Fibroblast of lung (primary cell): ENCODE results near the gene DIAPH3. TPM values are rescaled to one million over a fixed set of nuclear protein-coding genes. Genes with fewer than 3 reads are reported as not detected.
"Not testable (repeated sequence)": the region's sequence is repeated elsewhere in the genome, so short reads cannot be mapped to it uniquely, and the experiment has no call there.

ENCODE experiments used
- DNase-seq, 2 donors: peaks; one replicate each; pipeline versions ENCODE4 v3.0.0 to v3.0.0-alpha.2; 2010; ENCODE audit warnings: low read depth in 2 of 2
- H2AFZ ChIP-seq: 2 replicates; pipeline ENCODE4 v1.5.1; 2012; ENCODE audit warnings: low read length, control low read depth, inconsistent platforms
- H3K27ac ChIP-seq: 2 replicates; pipeline ENCODE4 v1.5.1; 2011; ENCODE audit warnings: low read length, control low read depth; ENCODE audit not compliant: insufficient read depth
- H3K27me3 ChIP-seq: 2 replicates; pipeline ENCODE4 v1.5.1; 2011; ENCODE audit warnings: mild to moderate bottlenecking, low read length; ENCODE audit not compliant: control insufficient read depth, insufficient read depth
- H3K36me3 ChIP-seq: 2 replicates; pipeline ENCODE4 v1.5.1; 2011; ENCODE audit warnings: low read length; ENCODE audit not compliant: control insufficient read depth, insufficient read depth
- H3K4me1 ChIP-seq: 2 replicates; pipeline ENCODE4 v1.5.1; 2011; ENCODE audit warnings: low read length; ENCODE audit not compliant: control insufficient read depth, insufficient read depth; ENCODE audit errors: extremely low read depth
- H3K4me2 ChIP-seq: 2 replicates; pipeline ENCODE4 v1.5.1; 2011; ENCODE audit warnings: low read length, control low read depth; ENCODE audit not compliant: insufficient read depth; ENCODE audit errors: extremely low read depth
- H3K4me3 ChIP-seq, 4 experiments: fragments of 200-600 bp in 1 of 4; sonication (generic) in 1 of 4; replicated peaks in 1 of 4; 2 replicates each; pipeline ENCODE4 v1.5.1; 2011 to 2016; ENCODE audit warnings: low read length in 4 of 4, low read depth in 3 of 4, mild to moderate bottlenecking in 3 of 4, control low read depth in 2 of 4, inconsistent platforms in 1 of 4, mixed read lengths in 1 of 4; ENCODE audit not compliant: insufficient read depth in 1 of 4; ENCODE audit errors: control extremely low read depth in 1 of 4
- H3K79me2 ChIP-seq: 2 replicates; pipeline ENCODE4 v1.5.1; 2012; ENCODE audit warnings: mild to moderate bottlenecking, low read length, inconsistent platforms; ENCODE audit not compliant: control insufficient read depth, insufficient read depth
- H3K9ac ChIP-seq: 2 replicates; pipeline ENCODE4 v1.5.1; 2011; ENCODE audit warnings: mild to moderate bottlenecking, low read length, control low read depth; ENCODE audit not compliant: insufficient read depth
- H3K9me3 ChIP-seq: 2 replicates; pipeline ENCODE4 v1.5.1; 2012; ENCODE audit warnings: low read depth, low read length; ENCODE audit not compliant: control insufficient read depth, insufficient read depth
- H4K20me1 ChIP-seq: 2 replicates; pipeline ENCODE4 v1.5.1; 2011; ENCODE audit warnings: low read length; ENCODE audit not compliant: control insufficient read depth, insufficient read depth; ENCODE audit errors: extremely low read depth
- CTCF ChIP-seq, 2 donors: IDR thresholded peaks in 1 of 2; conservative IDR thresholded peaks in 1 of 2; 1 replicate in 1 of 2; 2 replicates in 1 of 2; pipeline ENCODE4 v1.5.1; 2011 to 2012; ENCODE audit warnings: low read length in 2 of 2, control low read depth in 1 of 2, inconsistent platforms in 1 of 2, low read depth in 1 of 2, mild to moderate bottlenecking in 1 of 2
- EZH2 ChIP-seq: IDR thresholded peaks from 2 replicates; pipeline ENCODE4 v1.5.1; 2012; ENCODE audit warnings: low read length, control low read depth, mild to moderate bottlenecking; ENCODE audit errors: missing control alignments
- polyA plus RNA-seq, 2 donors: library from polyadenylated mRNA; depleted of rRNA in 1 of 2; stranded (reverse) in 1 of 2; unstranded in 1 of 2; fragments of >200 nt; gene quantifications; 2 replicates each; pipeline ENCODE4 v1.2.1, GENCODE V29; 2011 to 2012; ENCODE audit warnings: missing spikeins in 1 of 2
- total RNA-seq: library from RNA; depleted of rRNA; stranded (reverse); fragments of >200 nt; gene quantifications from 2 replicates; pipeline ENCODE4 v1.2.1, GENCODE V29; 2014

DIAPH3 gene
- total and polyA plus RNA-seq, 2 donors (not counting 1 experiment from before 2014, with no cell fraction given), result 5.9 to 10.9 TPM

- H3K9me3 ChIP-seq, result no peaks in the 10 kb centered on the region
- H3K4me2 ChIP-seq, result no peak overlapping the region
- H3K4me1 ChIP-seq, result peaks cover 2% of the 10 kb centered on the region
- H3K4me3 ChIP-seq, result no peak overlapping the region
- no peaks in the 10 kb centered on the region for H3K27me3 ChIP-seq
- H3K79me2 ChIP-seq, result peaks cover 2% of the 10 kb centered on the region
- no peak for DNase-seq
- no peaks in the 10 kb centered on the region for H3K36me3 ChIP-seq
- H3K27ac ChIP-seq, result no peak overlapping the region
- no peak overlapping the region for H3K9ac ChIP-seq
- TF ChIP-seq EZH2, result no peak
- peak in 1 of 2 donors; percentile 22 for TF ChIP-seq CTCF (conservative IDR thresholded peaks at IDR 0.05 in 1 of 2, IDR thresholded peaks at IDR 0.05 in 1 of 2; ENCODE audit: low read depth in 1 of 2, low read length in 2 of 2)
- no peaks in the 10 kb centered on the region for H4K20me1 ChIP-seq
- H2AFZ ChIP-seq, result no peak overlapping the region
Observed at GRCh38 chr13:60091573-60091972, 72.2 kb downstream of the DIAPH3 start.

- Histone ChIP-seq H3K27ac (no peak overlapping the region), H2AFZ (no peak overlapping the region), H3K9ac (no peak overlapping the region), H3K36me3 (no peaks in the 10 kb centered on the region), H3K4me1 (peaks cover 2% of the 10 kb centered on the region), H3K4me3 (no peak overlapping the region), H4K20me1 (no peaks in the 10 kb centered on the region), H3K9me3 (no peaks in the 10 kb centered on the region), H3K4me2 (no peak overlapping the region), H3K27me3 (no peaks in the 10 kb centered on the region), H3K79me2 (peaks cover 2% of the 10 kb centered on the region)
- peak; percentile 17 to 63 for DNase-seq
- TF ChIP-seq CTCF (conservative IDR thresholded peaks at IDR 0.05 in 1 of 2, IDR thresholded peaks at IDR 0.05 in 1 of 2; ENCODE audit: low read depth in 1 of 2, low read length in 2 of 2) (no peak), EZH2 (no peak)
Observed at GRCh38 chr13:60090574-60090973, 73.2 kb downstream of the DIAPH3 start.

- not testable (repeated sequence) for H3K27ac ChIP-seq, H3K4me3 ChIP-seq, H3K27me3 ChIP-seq, H3K9me3 ChIP-seq, H3K4me1 ChIP-seq, DNase-seq, H4K20me1 ChIP-seq, H3K9ac ChIP-seq, H2AFZ ChIP-seq, H3K4me2 ChIP-seq, H3K36me3 ChIP-seq, H3K79me2 ChIP-seq
Observed at GRCh38 chr13:60083780-60084179, 79.9 kb downstream of the DIAPH3 start.
